Right ventricle myocardium superior (tissue), 1 donor: ENCODE results near the gene SLC2A3. TPM values are rescaled to one million over a fixed set of nuclear protein-coding genes. Genes with fewer than 3 reads are reported as not detected.
"Not testable (repeated sequence)": the region's sequence is repeated elsewhere in the genome, so short reads cannot be mapped to it uniquely, and the experiment has no call there.

Source experiments
- ATAC-seq: fragments of 200-7000 bp; cut with Tn5 transposase; one replicate; pipeline ENCODE4 v1.9.1; 2020; ENCODE audit warnings: mild to moderate bottlenecking; ENCODE audit not compliant: poor library complexity
- DNase-seq: peaks from one replicate; pipeline ENCODE4 v3.0.0-alpha.2; 2020
- intact Hi-C: fragments of 100-400 bp; cut with DNase I; formaldehyde crosslinking; loops from one replicate; pipeline ENCODE4 v1.11.2; 2022
- total RNA-seq: library from RNA; stranded (reverse); fragmentation: NEBNext Ultra II Directional; extraction: Animal tissue kit (Norgen Biotek cat#: 25700); gene quantifications from one replicate; pipeline ENCODE4 v1.2.1, GENCODE V29; 2021
- donor health status: DM: no; HTN: yes; CAD: no; lungs with severe emphysema.

Gene SLC2A3
- total RNA-seq, 1 donor from 2014 or later: 8.8 TPM

- ATAC-seq, intact Hi-C loops, DNase-seq: not testable (repeated sequence)
Observed at GRCh38 chr12:7880952-7881735, 54.8 kb downstream of the SLC2A3 start.

GRCh38 chr12:7879246-7879645 lies 56.7 kb downstream of the SLC2A3 start:
- ATAC-seq (no peak), DNase-seq (no peak)
- intact Hi-C loops: no loop called here

GRCh38 chr12:7877420-7877819 lies 58.6 kb downstream of the SLC2A3 start:
- intact Hi-C loops: no loop called here
- no peak for DNase-seq
- no peak for ATAC-seq

- DNase-seq (no peak), ATAC-seq (no peak)
- intact Hi-C loops: no loop called here
Observed at GRCh38 chr12:7872566-7873319, 63.2 kb downstream of the SLC2A3 start, which contains the start of gene SLC2A14. TSS of gene SLC2A14 (minus strand) at chr12:7872915. CDS start at chr12:7869880, 3,035 bp downstream.

- DNase-seq: no peak
- intact Hi-C loops: no loop called here
- no peak for ATAC-seq
Observed at GRCh38 chr12:7870335-7870734, 65.7 kb downstream of the SLC2A3 start.

Other genes starting within 250 kb of the SLC2A3 start
- not detected for gene GDF3, start 240.4 kb downstream of the SLC2A3 start, total RNA-seq
- gene DPPA3, start 224.8 kb downstream of the SLC2A3 start, total RNA-seq: not detected
- gene CLEC4C, start 188.8 kb downstream of the SLC2A3 start, total RNA-seq: not detected
- gene NANOGNB, start 171.0 kb downstream of the SLC2A3 start, total RNA-seq: not detected
- gene NANOG, start 146.8 kb downstream of the SLC2A3 start, total RNA-seq: not detected
- gene SLC2A14, start 63.3 kb downstream of the SLC2A3 start, total RNA-seq: not detected
- 22.4 TPM for gene FOXJ2, start 96.5 kb upstream of the SLC2A3 start, total RNA-seq
- gene C3AR1, start 130.2 kb upstream of the SLC2A3 start, total RNA-seq: 7.3 TPM
- gene NECAP1, start 146.1 kb upstream of the SLC2A3 start, total RNA-seq: 16.8 TPM
- gene CLEC4A, start 187.4 kb upstream of the SLC2A3 start, total RNA-seq: 0.38 TPM
- not detected for gene ZNF705A, start 220.8 kb upstream of the SLC2A3 start, total RNA-seq